Glomerular visceral epithelial cell (primary cell): ENCODE results near the gene GPRIN1.

Experiments used
- DNase-seq: peaks from one replicate; pipeline ENCODE4 v3.0.0-alpha.2; 2016; ENCODE audit errors: extremely low spot score

Gene GPRIN1

DNA sequence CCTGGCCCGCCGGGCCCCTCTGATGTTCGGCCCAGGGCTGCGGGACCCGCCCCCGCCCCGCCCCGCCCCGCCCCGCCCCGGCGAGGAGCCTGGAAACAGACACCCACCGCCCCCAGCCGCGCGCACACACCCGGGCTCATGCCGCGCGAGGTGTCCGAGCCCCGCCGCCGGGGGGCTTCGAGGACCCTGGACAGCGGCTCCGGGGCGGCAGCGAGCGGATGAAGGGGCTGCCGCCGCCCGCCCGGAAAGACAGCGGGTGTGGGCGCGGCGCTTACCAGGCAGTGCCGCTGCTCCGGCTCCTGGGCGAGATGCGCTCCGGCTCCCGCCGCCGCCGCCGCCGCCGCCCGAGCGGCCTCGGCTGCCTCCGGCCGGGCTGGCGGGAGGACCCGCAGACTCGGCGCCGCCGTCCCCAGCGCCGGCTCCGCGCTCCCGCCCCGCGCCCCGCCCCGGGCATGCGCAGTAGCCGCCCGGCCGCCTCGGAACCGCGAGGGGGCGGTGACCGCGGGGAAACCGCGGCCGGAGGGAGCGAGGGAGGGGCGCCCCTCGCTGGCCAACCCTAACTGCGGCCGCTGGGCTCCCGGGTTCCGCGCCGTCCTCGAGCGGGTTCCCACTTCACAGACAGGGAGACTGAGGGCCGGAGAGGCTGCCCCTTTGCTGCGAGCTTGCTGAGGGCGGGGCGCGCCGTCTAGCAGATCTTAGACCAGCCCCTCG, at the start of gene GPRIN1:
Gene GPRIN1, minus strand, starts transcription at position 433 of the 711 bp plus-strand sequence. CDS start 10,322 bp downstream, outside the sequence.
- peak; percentile 81 for DNase-seq

DNA sequence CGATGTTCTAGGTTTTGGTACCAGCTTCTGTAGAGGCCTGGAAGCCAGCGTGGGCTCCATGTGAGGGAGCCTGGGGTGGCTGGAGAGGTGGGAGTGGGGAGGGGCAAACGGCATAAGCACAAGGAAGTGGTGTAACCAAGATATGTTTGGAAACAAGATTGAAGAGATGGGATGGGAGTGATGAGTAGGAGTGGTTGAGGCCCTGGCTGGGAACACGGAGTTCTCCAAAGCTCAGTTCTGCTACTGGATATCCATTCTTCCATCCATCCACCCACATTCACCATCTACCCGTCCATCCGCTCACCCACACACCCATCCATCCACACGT, 49.5 kb upstream of the GPRIN1 start:
- no peak for DNase-seq

DNA sequence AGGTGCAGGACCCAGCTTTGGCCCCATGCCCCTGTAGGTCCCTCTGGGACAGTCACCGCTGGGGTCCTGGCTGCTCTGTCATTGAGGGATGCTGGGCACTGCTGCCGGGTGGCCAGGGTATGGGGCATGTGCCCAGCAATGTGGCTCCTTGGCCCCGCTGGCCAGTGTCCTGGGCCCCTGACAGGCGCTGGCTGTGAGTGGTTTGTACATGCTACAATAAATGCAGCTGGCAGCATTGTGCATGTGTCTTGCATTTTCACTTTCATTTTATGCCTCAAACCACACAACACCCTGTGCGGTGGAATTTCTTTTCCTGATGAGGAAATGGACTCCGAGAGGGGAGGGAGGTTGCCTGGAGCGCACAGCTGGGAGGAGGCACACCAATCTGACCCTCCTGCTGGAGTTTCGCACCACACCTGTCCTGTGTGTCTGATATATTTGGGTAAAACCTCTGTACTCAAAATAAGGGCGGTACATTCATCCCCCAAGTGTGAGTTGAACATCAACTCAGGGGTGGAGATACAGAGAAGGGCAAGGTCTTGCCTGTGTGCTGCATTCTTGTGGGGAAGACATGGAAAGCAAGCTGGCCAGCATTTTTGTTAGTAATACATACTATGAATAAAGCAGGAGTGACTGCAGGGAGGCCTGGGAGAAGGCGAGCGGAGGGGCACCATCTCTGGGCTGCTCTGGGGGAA, 49.0 kb upstream of the GPRIN1 start:
- peak; percentile 73 for DNase-seq

DNA sequence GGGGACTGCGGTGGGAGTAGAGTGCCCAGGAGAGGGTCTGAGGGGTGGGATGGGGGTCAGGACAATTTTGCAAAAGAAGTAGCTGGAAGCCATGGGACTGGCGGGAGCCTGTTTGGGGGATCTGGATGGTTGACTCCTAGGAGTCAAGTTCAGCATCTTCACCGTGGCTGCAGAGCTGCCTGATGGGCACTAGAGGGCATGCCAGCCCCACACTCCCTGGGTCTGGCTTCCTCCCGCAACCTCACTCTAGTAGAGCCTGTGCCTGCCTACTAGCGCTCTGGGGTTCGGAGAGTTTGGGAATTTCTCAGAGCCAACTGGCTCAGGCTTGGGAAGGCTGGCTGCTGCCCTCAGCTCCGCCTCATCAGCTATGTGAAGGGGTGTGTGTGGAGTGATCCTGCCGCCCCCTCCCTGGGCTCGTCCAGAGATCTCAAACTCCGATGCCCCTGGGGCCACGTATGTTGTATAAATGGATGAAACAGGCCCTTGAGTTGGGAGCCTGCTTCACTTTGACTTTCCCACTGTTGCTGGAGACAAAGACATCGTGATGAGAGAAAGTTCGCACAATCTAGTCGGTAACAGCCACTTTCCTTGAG, 48.1 kb upstream of the GPRIN1 start:
- peak; percentile 64 for DNase-seq

DNA sequence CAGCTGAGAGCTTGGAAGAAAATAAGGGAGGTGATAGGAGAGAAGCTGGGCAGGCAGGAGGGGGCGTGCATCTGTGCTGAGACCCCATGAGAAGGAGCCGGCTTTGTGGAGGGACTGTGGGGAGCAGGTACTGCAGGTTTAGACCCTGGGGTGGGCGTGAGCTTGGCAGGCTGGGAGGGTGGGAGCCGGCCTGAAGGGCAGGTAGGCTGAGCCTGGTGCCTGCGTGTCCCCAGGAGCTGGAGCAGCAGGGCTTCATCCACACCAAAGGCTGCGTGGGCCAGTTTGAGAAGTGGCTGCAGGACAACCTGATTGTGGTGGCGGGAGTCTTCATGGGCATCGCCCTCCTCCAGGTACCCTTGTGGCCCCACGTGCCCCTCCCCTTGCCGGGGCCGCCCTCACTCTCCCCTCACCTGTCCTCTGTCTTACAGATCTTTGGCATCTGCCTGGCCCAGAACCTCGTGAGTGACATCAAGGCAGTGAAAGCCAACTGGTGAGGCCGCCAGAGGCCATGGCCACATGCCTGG, 46.6 kb upstream of the GPRIN1 start:
- DNase-seq, result no peak

DNA sequence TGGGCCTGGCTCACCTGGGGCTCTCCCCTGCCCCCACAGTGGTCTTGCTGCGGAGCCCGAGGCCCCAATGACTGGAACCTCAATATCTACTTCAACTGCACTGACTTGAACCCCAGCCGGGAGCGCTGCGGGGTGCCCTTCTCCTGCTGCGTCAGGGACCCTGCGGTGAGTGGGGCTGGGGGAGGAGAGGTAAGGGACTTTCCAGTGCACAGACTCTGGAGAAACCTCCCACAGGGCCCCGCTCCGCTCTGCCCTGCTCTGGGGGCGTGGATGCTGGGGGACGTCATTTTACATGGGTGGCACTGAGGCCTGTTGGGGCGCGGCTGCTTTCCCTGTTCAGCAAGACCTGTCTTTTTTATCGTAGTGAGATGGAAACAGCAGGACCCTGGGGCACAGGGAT, 44.9 kb upstream of the GPRIN1 start:
- no peak for DNase-seq

DNA sequence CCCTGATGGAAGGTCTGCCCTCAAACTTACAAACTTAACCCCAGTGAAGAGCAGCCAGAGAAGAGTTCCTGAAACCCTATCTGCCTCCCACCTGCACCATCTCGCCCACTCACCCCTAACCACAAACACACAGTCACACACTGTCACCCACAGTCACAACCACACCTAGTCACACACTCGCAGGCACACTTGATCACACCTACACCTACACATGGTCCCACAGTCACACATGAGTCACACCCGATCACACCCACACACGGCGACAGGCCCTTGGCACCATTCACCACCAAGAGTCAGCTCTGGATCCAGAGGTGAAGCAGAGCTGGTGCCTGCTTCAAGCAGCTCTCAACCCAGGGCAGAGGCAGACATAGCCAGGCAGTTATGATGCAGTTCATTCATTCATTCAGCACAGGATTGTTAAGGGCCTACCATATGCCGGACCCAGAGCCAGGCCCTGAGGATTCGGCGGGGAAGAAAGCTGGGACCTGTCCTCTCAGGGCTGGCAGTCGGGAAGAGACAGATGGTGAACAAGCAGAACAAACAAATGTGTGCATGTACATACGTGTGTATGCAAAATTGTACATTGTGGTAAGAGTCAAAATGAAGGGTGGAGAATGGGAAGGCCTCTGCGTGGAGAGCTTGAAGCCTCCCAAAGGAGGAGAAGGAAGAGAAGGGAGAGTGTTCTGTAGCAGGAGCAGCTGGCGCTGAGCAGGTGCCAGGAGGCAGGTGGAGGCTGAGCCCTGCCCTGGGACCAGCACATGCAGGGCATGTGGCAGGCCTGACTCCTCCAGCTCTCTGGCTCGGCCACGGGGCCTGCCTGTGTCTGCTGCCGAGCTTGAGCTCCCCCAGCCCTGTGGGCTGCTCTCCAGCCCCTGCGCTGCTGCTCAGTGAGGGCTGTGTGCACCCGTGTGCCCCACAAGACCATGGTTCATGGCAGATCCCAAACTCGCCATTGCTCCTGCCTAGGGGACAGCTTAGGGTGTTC, 43.7 kb upstream of the GPRIN1 start:
- DNase-seq, result peak; percentile 18

DNA sequence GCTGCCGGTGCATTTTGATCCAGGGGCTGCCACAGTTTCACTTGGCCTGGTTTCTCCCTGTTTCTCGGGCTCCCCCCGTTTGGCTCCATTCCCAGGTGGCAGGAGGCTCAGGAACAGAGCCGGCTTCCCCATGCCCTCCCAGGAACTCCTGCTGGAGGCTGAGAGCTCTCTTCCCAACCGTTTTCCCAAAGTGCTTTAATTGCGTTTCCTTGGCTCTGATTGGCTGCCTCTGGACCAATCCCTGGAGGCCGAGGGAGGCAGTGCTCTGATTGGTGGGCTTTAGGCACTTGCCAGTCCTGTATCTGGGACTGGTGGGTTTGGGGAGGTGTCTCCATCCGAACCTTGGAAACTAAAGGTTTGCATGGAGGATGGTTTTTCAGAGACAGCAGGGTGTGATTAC, 42.2 kb upstream of the GPRIN1 start:
- no peak for DNase-seq

DNA sequence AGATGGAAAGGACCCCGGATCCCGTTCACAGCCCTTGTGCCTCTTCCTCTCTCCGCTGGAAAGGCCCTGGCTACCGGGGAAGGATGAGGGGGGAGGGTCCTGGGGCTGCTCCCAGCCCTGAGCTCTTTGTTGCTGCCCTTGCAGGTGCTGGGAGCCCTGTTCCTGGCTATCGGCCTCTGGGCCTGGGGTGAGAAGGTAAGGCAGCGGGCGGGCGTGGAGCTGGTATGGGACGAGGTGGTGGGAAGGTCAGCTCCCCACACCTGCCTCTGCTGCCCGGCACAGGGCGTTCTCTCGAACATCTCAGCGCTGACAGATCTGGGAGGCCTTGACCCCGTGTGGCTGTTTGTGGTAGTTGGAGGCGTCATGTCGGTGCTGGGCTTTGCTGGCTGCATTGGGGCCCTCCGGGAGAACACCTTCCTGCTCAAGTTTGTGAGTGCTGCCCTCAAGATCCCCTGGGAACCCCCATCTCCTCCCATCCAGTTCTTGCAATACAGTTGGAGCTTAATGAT, 41.6 kb upstream of the GPRIN1 start:
- DNase-seq, result no peak

DNA sequence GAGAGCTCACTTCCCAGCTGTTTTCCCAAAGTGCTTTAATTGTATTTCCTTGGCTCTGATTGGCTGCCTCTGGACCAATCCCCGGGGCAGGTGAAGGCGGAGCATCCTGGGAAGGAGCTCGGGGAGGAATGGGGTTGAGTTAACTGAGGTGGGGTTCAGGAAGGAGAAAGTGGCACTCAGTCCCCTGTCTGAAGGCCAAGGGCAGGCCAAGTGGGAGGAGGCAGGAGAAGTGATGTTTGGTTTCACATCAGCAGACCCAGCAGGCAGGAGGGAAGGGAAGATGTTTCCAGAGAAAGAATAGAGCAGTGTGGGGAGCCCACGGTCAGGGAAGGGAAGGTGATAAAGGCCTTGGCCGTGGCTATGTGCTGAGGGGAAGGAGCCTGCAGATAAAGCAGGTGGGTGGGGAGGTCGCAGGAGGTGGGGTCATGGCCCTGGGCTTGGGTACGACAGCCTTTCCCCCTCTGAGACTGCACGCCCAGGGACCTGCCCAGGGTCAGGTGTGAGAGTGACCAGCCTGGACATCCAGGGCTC, 40.5 kb upstream of the GPRIN1 start:
- no peak for DNase-seq

DNA sequence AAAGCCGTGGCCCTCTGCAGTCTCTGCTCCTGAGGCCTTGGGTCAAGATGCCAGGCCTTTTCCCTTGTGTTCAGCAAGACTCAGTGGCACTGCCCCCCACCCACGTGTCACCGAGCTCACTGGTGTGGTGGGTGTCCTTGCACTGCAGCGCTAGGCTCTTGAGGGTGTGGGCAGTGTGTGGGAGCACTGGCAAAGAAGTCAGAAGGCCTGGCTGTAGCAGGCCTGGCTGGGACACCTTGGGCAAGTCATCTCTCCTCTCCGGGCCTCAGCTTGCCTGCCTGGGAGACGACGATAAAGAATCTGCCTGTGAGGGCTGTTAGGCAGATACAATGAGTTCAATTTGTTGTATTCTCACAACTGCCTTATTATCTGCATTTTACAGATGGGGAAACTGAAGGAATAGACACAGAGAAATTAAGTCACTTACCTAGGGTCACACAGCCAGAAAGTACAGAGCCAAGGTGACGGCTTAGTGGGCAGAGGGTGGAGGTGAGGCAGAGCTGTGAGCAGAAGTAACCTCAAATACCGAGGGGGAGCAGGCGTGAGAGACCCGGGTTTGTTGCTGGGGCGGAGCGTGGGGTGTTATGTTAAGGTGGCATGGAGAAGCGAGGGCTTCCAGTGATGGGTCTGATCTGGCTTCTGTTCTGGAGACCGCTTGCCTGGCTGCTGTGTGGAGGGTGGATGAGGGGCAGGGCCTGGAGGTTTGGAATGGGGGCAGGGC, 38.7 kb upstream of the GPRIN1 start:
- no peak for DNase-seq

DNA sequence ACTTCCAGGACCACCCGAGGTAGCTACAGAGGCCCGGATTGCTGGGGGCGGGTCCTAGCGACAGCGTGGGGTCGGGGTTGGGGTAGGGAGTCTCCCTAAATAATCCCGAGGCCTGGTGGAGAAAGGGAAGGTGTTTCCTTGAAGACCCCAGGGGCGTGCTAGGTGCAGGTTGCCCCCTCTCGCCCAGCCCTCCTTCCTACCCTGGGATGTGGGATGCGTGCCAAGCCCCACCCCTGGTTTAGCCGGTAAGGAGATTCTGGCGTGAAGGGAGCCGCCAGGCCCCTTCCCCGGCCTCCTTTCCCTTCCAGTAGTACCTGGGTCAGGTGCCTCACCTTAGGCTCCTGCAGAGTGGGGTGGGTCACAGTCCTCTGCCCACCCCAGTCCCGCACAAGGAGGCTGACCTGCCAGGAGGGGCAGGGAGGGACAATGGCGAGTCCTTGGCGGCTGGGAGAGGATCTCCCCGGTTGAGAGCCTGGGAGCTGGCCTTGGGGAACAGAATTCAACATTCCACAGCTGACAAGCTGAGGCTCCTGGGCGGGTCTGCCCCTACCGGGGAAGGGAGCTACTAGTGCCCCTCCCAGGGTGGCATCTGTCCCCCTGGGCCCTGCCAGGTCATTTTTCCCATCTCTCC, 38.0 kb upstream of the GPRIN1 start:
- peak; percentile 47 for DNase-seq

DNA sequence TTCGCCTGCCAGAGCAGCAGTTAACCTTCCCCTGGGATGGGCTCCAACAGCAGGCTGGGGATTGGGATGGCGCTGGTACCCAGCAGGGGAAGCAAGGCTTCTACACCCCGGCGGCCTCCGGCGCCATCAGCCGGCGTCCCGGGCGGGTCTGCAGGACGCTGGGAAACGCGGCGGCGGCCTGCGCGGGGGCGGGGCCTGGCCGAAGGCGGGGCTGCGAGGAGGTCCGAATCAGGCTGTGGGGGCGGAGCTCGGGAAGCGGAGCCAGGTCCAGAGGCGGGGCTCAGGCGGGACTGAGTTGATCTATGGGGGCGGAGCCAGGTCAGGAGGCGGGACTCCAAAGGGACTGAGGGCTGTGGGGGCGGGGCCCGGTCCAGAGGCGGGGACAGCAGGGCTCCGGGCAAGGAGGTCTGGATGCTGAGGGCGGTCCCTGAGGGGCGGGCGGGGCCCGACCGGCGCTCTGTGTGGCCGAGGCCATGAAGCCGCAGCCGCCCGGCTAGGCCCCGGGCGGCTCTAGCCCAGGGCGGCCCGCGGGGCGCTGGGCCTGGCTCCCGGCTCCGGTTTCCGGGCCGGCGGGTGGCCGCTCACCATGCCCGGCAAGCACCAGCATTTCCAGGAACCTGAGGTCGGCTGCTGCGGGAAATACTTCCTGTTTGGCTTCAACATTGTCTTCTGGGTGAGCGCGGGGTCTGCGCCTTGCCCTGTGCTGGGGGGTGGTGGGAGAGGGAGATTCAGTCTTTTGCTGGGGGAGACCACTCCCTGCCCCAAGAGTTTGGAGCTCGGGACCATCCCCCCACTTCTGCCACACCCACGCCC, 37.3 kb upstream of the GPRIN1 start, which contains the start of gene TSPAN17:
Gene TSPAN17, plus strand, starts transcription at position 455 of the 813 bp plus-strand sequence. Its CDS starts 132 bp downstream, at position 587.
- DNase-seq, result peak; percentile 100

DNA sequence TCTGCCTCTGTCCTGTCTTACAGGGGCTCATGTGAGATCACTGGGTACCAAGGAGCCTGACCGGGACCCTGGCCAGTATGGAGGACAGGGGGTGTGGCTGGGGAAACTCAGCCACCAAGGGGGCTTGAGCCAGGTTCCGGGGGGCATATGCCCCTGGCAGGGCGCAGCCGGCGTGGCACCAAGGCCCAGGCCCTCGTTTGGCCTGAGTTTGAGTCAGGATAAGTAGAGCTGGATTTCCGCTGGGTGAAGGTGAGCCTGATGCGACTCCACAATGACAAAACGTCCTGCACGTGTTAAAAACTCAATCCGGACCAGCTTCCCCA, 36.7 kb upstream of the GPRIN1 start:
- no peak for DNase-seq

DNA sequence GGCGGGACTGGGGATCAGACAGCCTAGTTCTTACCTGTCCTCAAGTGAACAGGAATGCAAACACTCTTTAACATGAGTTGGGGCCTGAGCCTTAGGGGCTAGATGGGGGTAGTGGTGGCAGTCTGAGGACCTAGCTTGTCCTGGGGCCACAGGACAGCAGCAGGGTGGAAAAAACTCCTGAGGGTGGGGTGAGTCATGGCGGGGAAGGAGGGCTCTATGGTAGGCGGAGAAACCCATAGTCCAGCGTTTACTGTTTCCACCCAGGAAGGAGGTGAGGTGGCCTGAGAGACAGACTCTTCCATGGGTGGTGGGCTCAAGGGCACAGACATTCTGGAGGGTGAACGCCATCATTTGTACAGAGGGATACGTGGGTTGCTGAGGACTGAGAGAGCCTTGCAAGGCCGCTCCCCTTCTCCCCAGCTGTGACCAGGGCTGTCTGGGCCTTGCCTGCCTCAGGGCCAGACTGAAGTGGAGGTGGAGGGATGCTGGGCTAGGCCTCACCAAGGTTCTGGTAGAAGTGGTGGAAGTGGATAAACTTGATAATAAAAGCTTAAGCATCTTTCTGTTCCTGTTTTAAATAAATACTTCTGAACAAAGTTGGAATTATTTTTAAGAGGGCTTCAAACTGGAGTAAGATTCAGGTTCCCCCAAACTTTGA, 36.2 kb upstream of the GPRIN1 start:
- no peak for DNase-seq

DNA sequence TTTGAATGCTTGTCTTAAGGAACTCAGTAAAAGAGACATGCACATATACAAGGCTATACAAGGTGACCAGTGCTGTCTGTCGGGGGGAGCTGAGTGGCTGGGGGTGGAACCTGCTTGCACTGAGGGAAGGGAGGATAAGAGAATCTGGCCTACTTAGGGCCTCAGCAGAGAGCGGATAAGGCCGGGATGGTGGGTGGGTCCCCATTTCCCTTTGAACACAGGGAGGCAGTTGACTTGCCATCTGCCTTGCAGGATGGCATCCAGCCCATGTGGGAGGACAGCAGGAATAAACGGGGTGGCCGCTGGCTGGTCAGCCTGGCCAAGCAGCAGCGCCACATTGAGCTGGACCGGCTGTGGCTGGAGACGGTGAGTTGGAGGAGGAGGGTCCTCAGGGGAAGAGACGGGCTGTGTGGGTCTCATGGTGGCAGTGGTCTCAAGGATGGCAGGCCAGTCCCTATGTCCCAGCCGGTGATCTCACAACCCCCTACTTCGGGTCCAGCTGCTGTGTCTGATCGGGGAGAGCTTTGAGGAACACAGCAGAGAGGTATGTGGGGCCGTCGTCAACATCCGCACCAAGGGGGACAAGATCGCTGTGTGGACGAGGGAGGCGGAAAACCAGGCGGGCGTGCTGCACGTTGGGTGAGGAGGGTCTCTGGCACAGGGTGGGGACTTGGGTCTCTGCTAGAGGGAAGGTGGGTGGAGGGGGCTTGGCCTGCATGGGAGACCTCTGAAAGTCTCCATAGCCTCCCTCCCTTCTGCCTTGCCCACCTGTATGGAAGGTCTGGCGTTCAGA, 35.1 kb upstream of the GPRIN1 start:
- no peak for DNase-seq

DNA sequence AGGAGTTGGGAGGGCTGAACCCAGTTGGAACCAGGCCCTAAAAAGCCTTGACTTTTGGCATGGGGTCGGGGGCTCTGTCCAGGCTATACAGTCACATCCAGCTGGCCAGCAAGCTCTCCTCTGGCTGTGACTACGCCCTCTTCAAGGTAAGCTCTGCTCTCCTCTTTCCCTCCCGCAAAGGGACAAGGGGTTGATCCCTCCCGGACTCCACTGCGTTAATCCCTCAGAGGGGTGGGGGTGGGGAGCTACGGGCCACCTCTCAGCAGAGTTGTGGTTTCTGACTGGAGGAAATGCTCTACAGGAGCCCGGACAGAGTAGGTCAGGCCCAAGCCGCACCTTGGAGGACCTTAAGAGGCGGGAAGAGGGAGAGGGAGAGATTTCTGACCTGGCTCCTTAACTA, 34.3 kb upstream of the GPRIN1 start:
- DNase-seq, result no peak
